HL-60/S4 (cell line): Measurements from ENCODE around the gene GPR158.
"Not testable (repeated sequence)": the region's sequence is repeated elsewhere in the genome, so short reads cannot be mapped to it uniquely, and the experiment has no call there.

ENCODE experiments used
- in situ Hi-C: fragments of 300-500 bp; cut with MboI; formaldehyde crosslinking; loops from 2 replicates; pipeline ENCODE4 v1.14.3; 2022; ENCODE audit warnings: low sequenced_read_pairs

GPR158 gene

GRCh38 chr10:25300073-25300472 is 125.3 kb downstream of the GPR158 start:
- in situ Hi-C loops, result no loop called here

DNA sequence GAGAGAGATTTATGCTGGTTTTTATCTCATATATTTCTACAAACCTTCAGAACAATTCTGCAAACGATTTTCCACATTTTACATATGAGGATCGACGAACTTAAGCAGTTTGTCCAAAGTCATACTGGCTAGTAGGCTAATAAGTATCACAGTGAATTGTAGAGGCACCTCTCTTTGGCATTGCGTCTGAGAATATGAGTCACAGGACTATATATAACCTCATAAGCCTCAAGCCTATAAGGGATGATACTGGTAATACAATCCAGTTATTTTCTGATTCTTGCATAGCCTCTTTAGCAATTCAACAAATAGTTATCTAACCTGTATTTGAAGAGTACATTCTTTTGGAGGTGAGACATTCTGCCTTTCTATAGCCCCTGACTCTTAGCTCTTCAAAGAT is 129.8 kb downstream of the GPR158 start:
- in situ Hi-C loops, result no loop called here

- in situ Hi-C loops, result no loop called here
Measured at GRCh38 chr10:25306386-25306785, 131.6 kb downstream of the GPR158 start.

DNA sequence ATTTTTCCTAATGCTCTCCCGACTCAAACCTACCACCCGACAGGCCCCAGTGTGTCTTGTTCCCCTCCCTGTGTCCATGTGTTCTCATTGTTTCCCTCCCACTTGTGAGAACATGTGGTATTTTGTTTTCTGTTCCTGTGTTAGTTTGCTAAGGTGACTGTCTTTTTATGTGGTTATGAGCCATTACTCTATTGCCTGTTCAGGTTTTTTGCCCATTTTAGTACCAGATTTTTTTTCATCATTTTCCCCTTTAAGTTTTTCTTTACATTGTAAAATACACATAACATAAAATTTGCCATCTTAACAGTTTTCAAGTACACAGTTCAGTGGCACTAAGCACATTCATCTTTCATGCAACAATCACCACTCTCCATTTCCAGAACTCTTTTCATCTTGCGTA is 133.5 kb downstream of the GPR158 start:
- in situ Hi-C loops, result no loop called here

- in situ Hi-C loops, result not testable (repeated sequence)
Measured at GRCh38 chr10:25317596-25318211, 142.9 kb downstream of the GPR158 start.

- in situ Hi-C loops, result no loop called here
Measured at GRCh38 chr10:25327273-25327672, 152.5 kb downstream of the GPR158 start.

DNA sequence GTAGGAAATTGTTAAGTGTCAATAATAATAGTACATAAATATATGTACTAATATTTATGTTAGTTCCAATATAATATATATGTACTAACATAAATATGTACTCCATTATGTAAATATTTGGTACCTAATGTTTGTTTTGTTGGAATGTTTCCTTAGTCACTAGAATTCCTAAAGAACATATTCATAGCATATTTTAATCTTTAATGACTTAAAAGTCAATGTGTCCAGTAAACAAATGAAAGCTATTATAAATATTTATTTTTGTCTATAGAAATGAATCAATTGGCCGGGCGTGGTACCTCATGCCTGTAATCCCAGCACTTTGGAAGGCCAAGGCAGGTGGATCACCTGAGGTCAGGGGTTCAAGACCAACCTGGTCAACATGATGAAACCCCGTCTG is 153.6 kb downstream of the GPR158 start:
- in situ Hi-C loops, result no loop called here

GRCh38 chr10:25329587-25329986 is 154.8 kb downstream of the GPR158 start:
- in situ Hi-C loops, result not testable (repeated sequence)

DNA sequence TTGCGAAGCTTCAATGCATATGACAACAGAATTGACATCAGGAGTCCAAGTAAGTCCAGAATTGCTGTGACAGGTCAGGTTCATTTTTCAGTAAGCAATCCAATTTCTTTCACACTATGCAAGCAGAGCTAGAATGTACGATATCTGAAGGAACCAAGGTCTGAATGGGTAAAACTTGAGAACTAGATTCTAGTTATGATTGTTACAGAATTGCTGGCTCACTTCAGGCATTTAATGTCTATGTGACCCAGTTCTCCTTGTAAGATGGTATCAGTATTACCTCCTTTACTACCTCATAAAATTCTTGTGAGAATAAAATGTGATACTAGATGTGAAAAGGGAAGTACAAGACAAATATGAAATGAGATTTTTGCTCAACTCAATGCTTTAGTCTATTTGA is 159.6 kb downstream of the GPR158 start:
- in situ Hi-C loops, result no loop called here

GRCh38 chr10:25336330-25336729 is 161.5 kb downstream of the GPR158 start:
- in situ Hi-C loops, result no loop called here

GRCh38 chr10:25338271-25338670 is 163.5 kb downstream of the GPR158 start:
- in situ Hi-C loops, result no loop called here

- in situ Hi-C loops, result no loop called here
Measured at GRCh38 chr10:25339966-25340365, 165.2 kb downstream of the GPR158 start.

DNA sequence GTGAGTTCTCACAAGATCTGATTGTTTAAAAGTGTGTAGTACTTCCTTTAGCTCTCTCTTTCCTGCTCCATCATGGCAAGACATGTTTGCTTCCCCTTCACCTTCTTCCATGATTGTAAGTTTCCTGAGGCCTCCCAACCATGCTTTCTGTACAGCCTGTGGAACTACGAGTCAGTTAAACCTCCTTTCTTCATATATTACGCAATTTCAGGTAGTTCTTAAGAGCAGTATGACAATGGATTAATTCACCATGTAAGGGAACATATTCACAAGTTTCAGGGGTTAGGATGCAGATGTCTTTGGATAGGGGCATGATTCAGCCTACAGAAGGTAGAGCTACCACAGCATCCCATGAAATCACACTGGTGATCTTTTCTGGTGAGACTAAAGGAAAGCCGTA is 174.7 kb downstream of the GPR158 start:
- in situ Hi-C loops, result no loop called here

- in situ Hi-C loops, result no loop called here
Measured at GRCh38 chr10:25356609-25357008, 181.8 kb downstream of the GPR158 start.

- in situ Hi-C loops, result no loop called here
Measured at GRCh38 chr10:25357269-25357668, 182.5 kb downstream of the GPR158 start.

DNA sequence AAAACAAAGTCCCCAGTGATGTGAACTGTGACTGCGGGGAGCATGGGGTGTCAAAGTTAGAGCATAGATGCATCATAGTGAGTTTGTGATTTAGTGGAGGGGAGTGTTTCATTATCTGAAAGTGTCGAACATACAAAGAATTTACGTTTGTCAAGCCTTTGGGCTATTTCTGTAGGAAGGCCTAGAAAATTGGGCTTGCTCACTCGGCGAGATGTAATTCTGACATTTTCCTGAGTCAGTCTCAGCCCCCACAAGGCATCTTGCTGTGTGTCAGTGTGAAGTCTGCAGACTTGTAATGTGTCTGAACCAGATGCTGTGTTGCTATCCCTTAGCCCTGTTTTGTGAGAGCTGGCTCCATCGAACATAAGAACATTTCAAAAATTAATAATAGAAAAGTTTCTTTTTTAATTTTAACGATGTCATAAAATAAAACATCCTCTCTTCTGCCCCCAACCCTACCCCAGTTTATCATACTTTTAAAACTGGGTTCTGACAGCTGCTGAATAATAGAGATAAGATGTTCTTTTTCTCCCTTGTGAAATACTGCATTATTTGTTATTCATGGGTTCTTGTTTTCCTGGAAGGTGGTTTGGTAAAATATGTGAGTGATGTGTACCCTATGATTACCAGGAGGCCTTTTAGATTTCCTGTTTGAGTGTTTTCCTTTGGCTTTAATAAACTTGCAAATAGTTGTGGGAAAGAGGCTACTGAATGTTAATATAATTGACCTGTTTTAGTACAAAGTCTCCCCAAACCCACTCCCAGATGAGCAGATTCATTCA is 207.4 kb downstream of the GPR158 start:
- in situ Hi-C loops, result no loop called here

GRCh38 chr10:25382901-25383300 is 208.1 kb downstream of the GPR158 start:
- in situ Hi-C loops, result not testable (repeated sequence)

- in situ Hi-C loops, result no loop called here
Measured at GRCh38 chr10:25383686-25384085, 208.9 kb downstream of the GPR158 start.

- in situ Hi-C loops, result no loop called here
Measured at GRCh38 chr10:25384618-25385017, 209.8 kb downstream of the GPR158 start.

GRCh38 chr10:25388188-25388861 is 213.5 kb downstream of the GPR158 start:
- in situ Hi-C loops, result no loop called here

DNA sequence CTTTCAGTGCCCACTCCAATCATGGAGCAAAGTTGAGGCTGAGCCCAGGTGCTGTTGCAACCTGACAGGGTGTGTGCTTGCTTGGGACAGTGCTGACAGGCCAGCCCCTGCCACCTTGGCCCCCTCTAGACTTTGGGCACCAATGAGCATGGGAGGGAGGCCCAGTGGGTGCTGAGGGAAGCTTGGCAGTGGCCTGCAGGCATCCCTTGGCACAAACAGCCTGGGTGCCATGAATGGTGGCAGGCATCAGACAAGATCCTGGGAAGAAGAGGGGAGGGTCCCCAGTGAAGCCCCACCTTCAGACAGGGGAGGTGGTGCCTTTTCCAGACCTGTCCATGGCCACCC is 214.0 kb downstream of the GPR158 start:
- in situ Hi-C loops, result no loop called here

DNA sequence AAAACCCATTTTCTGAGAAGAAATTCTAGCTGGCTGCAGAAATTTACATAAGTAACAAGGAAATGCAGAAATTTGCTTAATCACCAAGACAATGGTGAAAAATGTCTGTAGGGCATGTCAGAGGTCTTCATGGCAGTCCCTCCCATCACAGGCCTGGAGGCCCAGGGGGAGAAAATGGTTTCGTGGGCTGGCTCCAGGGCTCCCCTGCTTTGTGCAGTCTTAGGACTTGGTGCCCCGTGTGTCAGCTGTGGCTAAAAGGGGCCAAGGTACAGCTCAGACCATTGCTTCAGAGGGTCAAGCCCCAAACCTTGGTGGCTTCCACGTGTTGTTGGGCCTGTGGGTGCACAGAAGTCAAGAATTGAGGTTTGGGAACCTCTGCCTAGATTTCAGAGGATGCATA is 215.9 kb downstream of the GPR158 start:
- in situ Hi-C loops, result no loop called here
